Measurements from ENCODE around the gene TMEM223.

TMEM223 gene

GRCh38 chr11:62794201-62794775, 2.5 kb upstream of the TMEM223 start:
- Histone ChIP-seq H3K27ac (ENCODE audit: low read length) (no peak overlapping the region), H3K36me3 (ENCODE audit: control insufficient read depth in 1 of 2, insufficient read depth in 2 of 2, low read length in 2 of 2) (peaks cover 50 to 78% of the 10 kb centered on the region in 2 donors), H3K9me3 (ENCODE audit: control insufficient read depth in 1 of 2, low read length in 2 of 2) (no peaks in the 10 kb centered on the region), H3K4me1 (ENCODE audit: control insufficient read depth in 1 of 2, insufficient read depth in 2 of 2, low read length in 2 of 2) (peaks cover 8 to 33% of the 10 kb centered on the region in 2 donors), H3K4me3 (ENCODE audit: low read depth in 1 of 2, low read length in 2 of 2) (no peak overlapping the region), H3K27me3 (ENCODE audit: low read depth, low read length) (no peaks in the 10 kb centered on the region)

- peak overlapping the region; percentile 53 for H3K27ac ChIP-seq (ENCODE audit: low read length)
- peak overlapping the region; percentile 78 to 94 for H3K4me3 ChIP-seq (ENCODE audit: low read depth in 1 of 2, low read length in 2 of 2)
- H3K9me3 ChIP-seq (ENCODE audit: control insufficient read depth in 1 of 2, low read length in 2 of 2), result no peaks in the 10 kb centered on the region
- peaks cover 16 to 48% of the 10 kb centered on the region in 2 donors for H3K4me1 ChIP-seq (ENCODE audit: control insufficient read depth in 1 of 2, insufficient read depth in 2 of 2, low read length in 2 of 2)
- H3K36me3 ChIP-seq (ENCODE audit: control insufficient read depth in 1 of 2, insufficient read depth in 2 of 2, low read length in 2 of 2), result peaks cover 42 to 62% of the 10 kb centered on the region in 2 donors
- H3K27me3 ChIP-seq (ENCODE audit: low read depth, low read length), result no peaks in the 10 kb centered on the region
Measured at GRCh38 chr11:62792202-62792575, 383 bp upstream of the TMEM223 start.

DNA sequence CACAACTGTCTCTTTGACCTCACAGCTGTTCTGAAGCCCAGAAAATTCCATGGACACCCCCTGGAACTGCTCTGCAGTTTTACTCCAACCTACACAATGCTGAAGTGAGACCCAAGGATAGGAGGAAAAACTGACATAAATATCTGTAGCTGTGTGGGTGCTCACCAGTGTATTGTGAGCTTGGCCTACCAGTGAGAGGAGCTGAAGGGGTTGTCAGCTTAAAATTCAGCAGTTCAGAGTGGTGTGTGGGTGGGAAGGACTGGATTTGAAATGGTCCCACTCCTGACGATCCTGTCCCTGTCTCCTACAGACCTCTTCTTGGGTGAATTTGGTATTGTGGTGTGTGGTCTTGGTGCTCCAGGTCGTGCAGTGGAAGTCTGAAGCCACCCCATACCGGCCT, 2.2 kb downstream of the TMEM223 start:
- Histone ChIP-seq H3K4me3 (ENCODE audit: low read depth in 1 of 2, low read length in 2 of 2) (no peak overlapping the region), H3K9me3 (ENCODE audit: control insufficient read depth in 1 of 2, low read length in 2 of 2) (no peaks in the 10 kb centered on the region), H3K27me3 (ENCODE audit: low read depth, low read length) (no peaks in the 10 kb centered on the region), H3K27ac (ENCODE audit: low read length) (no peak overlapping the region), H3K36me3 (ENCODE audit: control insufficient read depth in 1 of 2, insufficient read depth in 2 of 2, low read length in 2 of 2) (peaks cover 22 to 38% of the 10 kb centered on the region in 2 donors), H3K4me1 (ENCODE audit: control insufficient read depth in 1 of 2, insufficient read depth in 2 of 2, low read length in 2 of 2) (peaks cover 22 to 57% of the 10 kb centered on the region in 2 donors)

- H3K4me1 ChIP-seq (ENCODE audit: control insufficient read depth in 1 of 2, insufficient read depth in 2 of 2, low read length in 2 of 2), result peaks cover 22 to 57% of the 10 kb centered on the region in 2 donors
- no peaks in the 10 kb centered on the region for H3K9me3 ChIP-seq (ENCODE audit: control insufficient read depth in 1 of 2, low read length in 2 of 2)
- no peak overlapping the region for H3K27ac ChIP-seq (ENCODE audit: low read length)
- H3K27me3 ChIP-seq (ENCODE audit: low read depth, low read length), result no peaks in the 10 kb centered on the region
- H3K4me3 ChIP-seq (ENCODE audit: low read depth in 1 of 2, low read length in 2 of 2), result no peak overlapping the region
- peaks cover 16 to 32% of the 10 kb centered on the region in 2 donors for H3K36me3 ChIP-seq (ENCODE audit: control insufficient read depth in 1 of 2, insufficient read depth in 2 of 2, low read length in 2 of 2)
Measured at GRCh38 chr11:62788991-62789390, 2.8 kb downstream of the TMEM223 start.

DNA sequence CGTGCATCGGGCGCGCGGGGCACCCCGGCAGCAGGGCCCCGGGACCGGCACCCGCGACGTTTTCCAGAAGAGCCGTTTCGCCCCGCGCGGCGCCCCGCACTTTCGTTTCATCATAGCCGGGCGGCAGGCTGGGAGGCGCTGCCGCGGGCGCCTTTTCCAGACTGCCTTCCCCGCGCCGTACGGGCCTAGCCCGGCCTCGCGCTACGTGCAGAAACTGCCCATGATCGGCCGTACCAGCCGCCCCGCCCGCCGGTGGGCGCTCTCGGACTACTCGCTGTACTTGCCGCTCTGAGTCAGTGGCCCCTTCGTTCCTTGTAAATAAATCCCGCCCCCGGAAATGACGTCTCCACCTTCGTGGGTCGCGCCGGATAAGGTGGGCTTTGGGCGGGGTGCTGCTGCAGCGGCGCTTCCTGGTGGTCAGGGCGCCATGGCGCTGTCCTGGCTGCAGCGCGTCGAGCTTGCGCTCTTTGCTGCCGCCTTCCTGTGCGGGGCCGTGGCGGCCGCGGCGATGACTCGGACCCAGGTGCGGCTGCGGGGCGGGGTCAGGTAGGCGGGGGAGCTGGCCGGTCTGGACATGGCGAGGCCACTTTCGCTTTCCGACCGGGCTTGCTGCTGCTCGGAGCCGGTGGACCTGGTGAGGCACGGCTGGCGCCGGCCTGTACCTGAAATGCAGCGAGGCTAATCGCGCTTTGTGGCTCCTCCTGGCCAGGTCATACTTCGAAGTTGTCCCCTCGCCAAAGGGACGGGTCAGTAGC, 4.6 kb downstream of the TMEM223 start, which contains the start of gene TMEM179B:
Gene TMEM179B, plus strand, starts transcription at position 398 of the 755 bp plus-strand sequence. Its CDS starts 30 bp downstream, at position 428.
- Histone ChIP-seq H3K27me3 (ENCODE audit: low read depth, low read length) (no peaks in the 10 kb centered on the region), H3K4me3 (ENCODE audit: low read depth in 1 of 2, low read length in 2 of 2) (peak within 1 kb of the TSS; percentile 98), H3K4me1 (ENCODE audit: control insufficient read depth in 1 of 2, insufficient read depth in 2 of 2, low read length in 2 of 2) (peaks cover 16 to 50% of the 10 kb centered on the region in 2 donors), H3K9me3 (ENCODE audit: control insufficient read depth in 1 of 2, low read length in 2 of 2) (no peaks in the 10 kb centered on the region), H3K27ac (ENCODE audit: low read length) (peak within 1 kb of the TSS; percentile 94), H3K36me3 (ENCODE audit: control insufficient read depth in 1 of 2, insufficient read depth in 2 of 2, low read length in 2 of 2) (peaks cover 19 to 27% of the 10 kb centered on the region in 2 donors)

- Histone ChIP-seq H3K9me3 (ENCODE audit: control insufficient read depth in 1 of 2, low read length in 2 of 2) (no peaks in the 10 kb centered on the region), H3K27me3 (ENCODE audit: low read depth, low read length) (no peaks in the 10 kb centered on the region), H3K36me3 (ENCODE audit: control insufficient read depth in 1 of 2, insufficient read depth in 2 of 2, low read length in 2 of 2) (peaks cover 22 to 31% of the 10 kb centered on the region in 2 donors), H3K4me1 (ENCODE audit: control insufficient read depth in 1 of 2, insufficient read depth in 2 of 2, low read length in 2 of 2) (peaks cover 14 to 45% of the 10 kb centered on the region in 2 donors), H3K27ac (ENCODE audit: low read length) (peak overlapping the region; percentile 94), H3K4me3 (ENCODE audit: low read depth in 1 of 2, low read length in 2 of 2) (peak overlapping the region; percentile 98)
Measured at GRCh38 chr11:62786318-62787004, 5.3 kb downstream of the TMEM223 start.

DNA sequence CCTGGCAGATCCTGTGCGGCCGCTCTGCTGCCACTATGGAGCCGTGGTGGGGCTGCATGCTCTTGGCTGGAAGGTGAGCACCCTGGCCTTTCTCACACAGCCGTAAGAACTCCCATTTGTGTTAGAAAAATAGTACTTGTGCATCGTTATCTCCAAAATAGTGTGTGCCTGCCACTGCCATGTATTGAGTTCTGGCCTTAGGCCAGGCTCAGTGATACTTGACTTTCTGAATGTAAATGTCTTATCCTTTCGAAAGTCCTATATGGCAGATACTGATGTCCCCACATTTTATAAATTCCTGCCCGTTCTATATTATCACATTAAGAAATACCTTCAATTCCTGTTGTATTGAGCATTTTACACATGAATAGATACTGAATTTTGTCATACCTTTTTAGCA, 9.1 kb downstream of the TMEM223 start:
- H3K27ac ChIP-seq (ENCODE audit: low read length), result no peak overlapping the region
- no peak overlapping the region for H3K4me3 ChIP-seq (ENCODE audit: low read depth in 1 of 2, low read length in 2 of 2)
- peaks cover 6 to 9% of the 10 kb centered on the region in 2 donors for H3K4me1 ChIP-seq (ENCODE audit: control insufficient read depth in 1 of 2, insufficient read depth in 2 of 2, low read length in 2 of 2)
- H3K9me3 ChIP-seq (ENCODE audit: control insufficient read depth in 1 of 2, low read length in 2 of 2), result no peaks in the 10 kb centered on the region
- peaks cover 20 to 23% of the 10 kb centered on the region in 2 donors for H3K36me3 ChIP-seq (ENCODE audit: control insufficient read depth in 1 of 2, insufficient read depth in 2 of 2, low read length in 2 of 2)
- H3K27me3 ChIP-seq (ENCODE audit: low read depth, low read length), result no peaks in the 10 kb centered on the region

DNA sequence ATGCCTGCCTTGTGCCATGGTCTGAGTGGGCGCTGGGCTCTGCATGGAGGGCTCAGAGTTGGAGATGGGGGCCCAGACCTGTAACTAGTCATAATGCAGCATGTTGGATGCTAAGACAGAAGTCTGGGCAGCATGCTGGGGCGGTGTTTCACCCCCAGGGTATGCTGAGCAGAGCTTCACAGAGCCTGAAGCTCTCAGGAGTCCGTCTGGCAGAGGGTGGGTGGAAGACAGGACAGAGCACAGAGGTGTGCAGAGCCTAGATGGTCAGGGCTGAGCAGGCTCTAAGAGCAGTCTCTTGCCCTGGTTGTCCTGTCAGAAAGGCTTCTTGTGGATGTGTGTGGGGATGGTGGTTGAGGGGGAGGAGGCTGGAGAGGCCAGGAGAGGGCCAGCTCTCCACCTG, 13.4 kb downstream of the TMEM223 start:
- H3K9me3 ChIP-seq (ENCODE audit: control insufficient read depth in 1 of 2, low read length in 2 of 2), result no peaks in the 10 kb centered on the region
- H3K4me3 ChIP-seq (ENCODE audit: low read depth in 1 of 2, low read length in 2 of 2), result no peak overlapping the region
- H3K4me1 ChIP-seq (ENCODE audit: control insufficient read depth in 1 of 2, insufficient read depth in 2 of 2, low read length in 2 of 2), result no peaks in the 10 kb centered on the region
- no peak overlapping the region for H3K27ac ChIP-seq (ENCODE audit: low read length)
- peaks cover 30 to 39% of the 10 kb centered on the region in 2 donors for H3K36me3 ChIP-seq (ENCODE audit: control insufficient read depth in 1 of 2, insufficient read depth in 2 of 2, low read length in 2 of 2)
- no peaks in the 10 kb centered on the region for H3K27me3 ChIP-seq (ENCODE audit: low read depth, low read length)

DNA sequence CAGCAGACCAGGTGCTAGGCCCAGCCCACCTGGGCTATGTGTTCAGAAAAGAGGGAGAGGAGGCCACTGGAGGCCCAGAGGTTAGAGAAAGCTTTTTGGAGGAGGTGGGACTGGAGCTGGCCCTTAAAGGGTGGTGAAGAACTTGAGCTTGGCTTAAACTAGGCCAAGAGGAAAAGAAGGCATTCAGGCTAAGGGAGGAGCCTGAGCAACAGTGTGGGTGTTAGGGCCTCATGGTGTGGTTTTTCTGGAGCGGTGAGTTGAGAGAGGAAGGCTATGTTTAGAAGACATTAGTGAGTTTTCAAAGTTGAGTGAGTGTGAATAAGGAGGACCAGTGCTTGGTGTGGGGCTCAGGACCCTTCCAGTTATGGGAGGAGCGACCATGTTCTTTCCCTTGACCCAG, 14.4 kb downstream of the TMEM223 start:
- H3K27ac ChIP-seq (ENCODE audit: low read length), result no peak overlapping the region
- peaks cover 24 to 34% of the 10 kb centered on the region in 2 donors for H3K36me3 ChIP-seq (ENCODE audit: control insufficient read depth in 1 of 2, insufficient read depth in 2 of 2, low read length in 2 of 2)

GRCh38 chr11:62775646-62776045, 16.2 kb downstream of the TMEM223 start:
- Histone ChIP-seq H3K9me3 (ENCODE audit: control insufficient read depth in 1 of 2, low read length in 2 of 2) (no peaks in the 10 kb centered on the region), H3K27ac (ENCODE audit: low read length) (no peak overlapping the region), H3K36me3 (ENCODE audit: control insufficient read depth in 1 of 2, insufficient read depth in 2 of 2, low read length in 2 of 2) (peaks cover 20 to 28% of the 10 kb centered on the region in 2 donors), H3K4me3 (ENCODE audit: low read depth in 1 of 2, low read length in 2 of 2) (no peak overlapping the region), H3K4me1 (ENCODE audit: control insufficient read depth in 1 of 2, insufficient read depth in 2 of 2, low read length in 2 of 2) (peaks cover 0 to 8% of the 10 kb centered on the region in 2 donors), H3K27me3 (ENCODE audit: low read depth, low read length) (no peaks in the 10 kb centered on the region)

More for the DNA sequence above, 14.4 kb downstream of the TMEM223 start:
- Histone ChIP-seq H3K4me1 (ENCODE audit: control insufficient read depth in 1 of 2, insufficient read depth in 2 of 2, low read length in 2 of 2) (no peaks in the 10 kb centered on the region), H3K27me3 (ENCODE audit: low read depth, low read length) (no peaks in the 10 kb centered on the region), H3K9me3 (ENCODE audit: control insufficient read depth in 1 of 2, low read length in 2 of 2) (no peaks in the 10 kb centered on the region), H3K4me3 (ENCODE audit: low read depth in 1 of 2, low read length in 2 of 2) (no peak overlapping the region)

- peaks cover 0 to 18% of the 10 kb centered on the region in 2 donors for H3K4me1 ChIP-seq (ENCODE audit: control insufficient read depth in 1 of 2, insufficient read depth in 2 of 2, low read length in 2 of 2)
- H3K36me3 ChIP-seq (ENCODE audit: control insufficient read depth in 1 of 2, insufficient read depth in 2 of 2, low read length in 2 of 2), result peaks cover 20 to 28% of the 10 kb centered on the region in 2 donors
- H3K27ac ChIP-seq (ENCODE audit: low read length), result no peak overlapping the region
- H3K27me3 ChIP-seq (ENCODE audit: low read depth, low read length), result no peaks in the 10 kb centered on the region
- no peaks in the 10 kb centered on the region for H3K9me3 ChIP-seq (ENCODE audit: control insufficient read depth in 1 of 2, low read length in 2 of 2)
- no peak overlapping the region for H3K4me3 ChIP-seq (ENCODE audit: low read depth in 1 of 2, low read length in 2 of 2)
Measured at GRCh38 chr11:62774407-62774806, 17.4 kb downstream of the TMEM223 start.

Measured in muscle layer of duodenum (tissue), 2 donors.